ENCODE results near the gene EDRF1. TPM values are rescaled to one million over a fixed set of nuclear protein-coding genes. Genes with fewer than 3 reads are reported as not detected.

The EDRF1 gene
- total and polyA plus RNA-seq, 10 of the 15 experiments (the other 5 are each of a cell fraction or from before 2014, with no cell fraction given) = 16.8 to 99.7 (median 42.9) TPM

DNA sequence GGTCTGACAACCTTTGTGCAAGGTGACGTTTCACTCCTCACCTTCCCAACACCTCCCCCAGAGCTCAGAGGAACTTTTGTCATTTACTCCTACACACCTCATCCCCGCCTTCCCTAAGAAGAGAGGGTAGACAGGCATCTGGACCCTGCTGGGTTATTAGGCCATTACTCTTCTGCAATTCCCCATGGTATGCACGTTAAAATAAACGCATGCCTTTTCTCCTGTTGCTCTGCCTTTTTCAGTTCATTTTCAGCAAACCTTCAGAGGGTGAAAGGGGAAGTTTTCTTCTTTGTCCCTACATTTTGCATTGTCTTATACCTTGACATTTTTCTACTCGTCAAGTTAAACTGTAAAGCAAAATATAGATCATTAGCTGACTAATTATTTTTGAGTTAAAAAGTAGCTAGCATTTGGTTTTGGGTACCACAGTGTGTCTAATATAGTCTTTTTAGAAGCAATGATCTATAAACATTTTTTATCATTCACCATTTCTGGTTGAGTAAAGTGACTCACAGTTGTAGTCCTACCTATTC, 10.5 kb upstream of the EDRF1 start (continued):
- TF ChIP-seq EZH2 (IDR thresholded peaks at IDR 0.05; ENCODE audit: borderline replicate concordance, control insufficient read depth, low read depth, low read length) = no peak
- TF ChIP-seq, protein P1, sequence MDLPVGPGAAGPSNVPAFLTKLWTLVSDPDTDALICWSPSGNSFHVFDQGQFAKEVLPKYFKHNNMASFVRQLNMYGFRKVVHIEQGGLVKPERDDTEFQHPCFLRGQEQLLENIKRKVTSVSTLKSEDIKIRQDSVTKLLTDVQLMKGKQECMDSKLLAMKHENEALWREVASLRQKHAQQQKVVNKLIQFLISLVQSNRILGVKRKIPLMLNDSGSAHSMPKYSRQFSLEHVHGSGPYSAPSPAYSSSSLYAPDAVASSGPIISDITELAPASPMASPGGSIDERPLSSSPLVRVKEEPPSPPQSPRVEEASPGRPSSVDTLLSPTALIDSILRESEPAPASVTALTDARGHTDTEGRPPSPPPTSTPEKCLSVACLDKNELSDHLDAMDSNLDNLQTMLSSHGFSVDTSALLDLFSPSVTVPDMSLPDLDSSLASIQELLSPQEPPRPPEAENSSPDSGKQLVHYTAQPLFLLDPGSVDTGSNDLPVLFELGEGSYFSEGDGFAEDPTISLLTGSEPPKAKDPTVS (IDR thresholded peaks at IDR 0.05; ENCODE audit: low read depth, low read length) = no peak
- TF ChIP-seq NR2C1 (IDR thresholded peaks at IDR 0.05) = no peak
- TF ChIP-seq YBX1 (IDR thresholded peaks at IDR 0.05) = no peak
- no peak for TF ChIP-seq FOXK2 (IDR thresholded peaks at IDR 0.05)
- TF ChIP-seq CREB1 (IDR thresholded peaks at IDR 0.05; ENCODE audit: low read depth) = no peak
- no peak for TF ChIP-seq KDM1A (IDR thresholded peaks at IDR 0.05; ENCODE audit: borderline replicate concordance)
- TF ChIP-seq EGR1 (IDR thresholded peaks at IDR 0.05; ENCODE audit: borderline replicate concordance in 1 of 2, low read depth in 2 of 2, low read length in 2 of 2) = no peak
- no peak for TF ChIP-seq USF1 (IDR thresholded peaks at IDR 0.05; ENCODE audit: borderline replicate concordance, extremely low read length, insufficient read depth, low read depth, low read length)
- no peak for TF ChIP-seq TBL1XR1 (IDR thresholded peaks at IDR 0.05; ENCODE audit: low read depth, low read length)
- TF ChIP-seq RB1 (IDR thresholded peaks at IDR 0.05; ENCODE audit: borderline replicate concordance) = no peak
- no peak for TF ChIP-seq NFXL1 (IDR thresholded peaks at IDR 0.05; ENCODE audit: borderline replicate concordance)
- TF ChIP-seq, protein P2, sequence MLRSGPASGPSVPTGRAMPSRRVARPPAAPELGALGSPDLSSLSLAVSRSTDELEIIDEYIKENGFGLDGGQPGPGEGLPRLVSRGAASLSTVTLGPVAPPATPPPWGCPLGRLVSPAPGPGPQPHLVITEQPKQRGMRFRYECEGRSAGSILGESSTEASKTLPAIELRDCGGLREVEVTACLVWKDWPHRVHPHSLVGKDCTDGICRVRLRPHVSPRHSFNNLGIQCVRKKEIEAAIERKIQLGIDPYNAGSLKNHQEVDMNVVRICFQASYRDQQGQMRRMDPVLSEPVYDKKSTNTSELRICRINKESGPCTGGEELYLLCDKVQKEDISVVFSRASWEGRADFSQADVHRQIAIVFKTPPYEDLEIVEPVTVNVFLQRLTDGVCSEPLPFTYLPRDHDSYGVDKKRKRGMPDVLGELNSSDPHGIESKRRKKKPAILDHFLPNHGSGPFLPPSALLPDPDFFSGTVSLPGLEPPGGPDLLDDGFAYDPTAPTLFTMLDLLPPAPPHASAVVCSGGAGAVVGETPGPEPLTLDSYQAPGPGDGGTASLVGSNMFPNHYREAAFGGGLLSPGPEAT (IDR thresholded peaks at IDR 0.05; ENCODE audit: low read depth) = peak; percentile 53
- peak; percentile 86 for TF ChIP-seq MTA2 (IDR thresholded peaks at IDR 0.05; ENCODE audit: low read depth)
- TF ChIP-seq NBN (IDR thresholded peaks at IDR 0.05) = peak; percentile 71
- no peak for TF ChIP-seq RBBP5 (conservative IDR thresholded peaks at IDR 0.05)
- TF ChIP-seq EP300 (IDR thresholded peaks at IDR 0.05; ENCODE audit: borderline replicate concordance in 1 of 2, control insufficient read depth in 1 of 2, low read depth in 2 of 2, low read length in 2 of 2) = 0 out of 4 replicates have a peak, but pooled peaks of 1 of the 2 experiments have one; percentile 45

Data from GM12878 (cell line).